ENCODE measurements around the gene CDT1.

DNA sequence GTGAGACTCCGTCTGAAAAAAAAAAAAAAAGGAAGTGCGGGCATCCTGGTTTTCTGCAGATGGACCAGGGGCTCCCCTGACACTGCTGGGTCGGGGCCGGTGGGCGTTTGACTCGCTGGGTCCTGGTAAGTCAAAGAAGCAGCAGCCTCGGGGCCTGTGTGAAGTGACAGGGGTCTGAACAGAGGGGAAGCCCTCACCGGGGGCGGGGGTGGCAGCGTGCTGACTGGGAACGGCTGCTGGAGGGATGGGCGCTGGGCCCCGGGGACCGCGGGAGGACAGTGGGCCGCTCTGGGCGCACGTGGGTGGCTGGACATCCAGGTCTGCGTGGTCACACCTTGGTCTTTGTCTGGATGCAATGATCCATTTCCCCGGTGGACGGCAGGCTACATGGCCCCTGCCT is 45.0 kb downstream of the CDT1 start:
- TF ChIP-seq, protein P1, sequence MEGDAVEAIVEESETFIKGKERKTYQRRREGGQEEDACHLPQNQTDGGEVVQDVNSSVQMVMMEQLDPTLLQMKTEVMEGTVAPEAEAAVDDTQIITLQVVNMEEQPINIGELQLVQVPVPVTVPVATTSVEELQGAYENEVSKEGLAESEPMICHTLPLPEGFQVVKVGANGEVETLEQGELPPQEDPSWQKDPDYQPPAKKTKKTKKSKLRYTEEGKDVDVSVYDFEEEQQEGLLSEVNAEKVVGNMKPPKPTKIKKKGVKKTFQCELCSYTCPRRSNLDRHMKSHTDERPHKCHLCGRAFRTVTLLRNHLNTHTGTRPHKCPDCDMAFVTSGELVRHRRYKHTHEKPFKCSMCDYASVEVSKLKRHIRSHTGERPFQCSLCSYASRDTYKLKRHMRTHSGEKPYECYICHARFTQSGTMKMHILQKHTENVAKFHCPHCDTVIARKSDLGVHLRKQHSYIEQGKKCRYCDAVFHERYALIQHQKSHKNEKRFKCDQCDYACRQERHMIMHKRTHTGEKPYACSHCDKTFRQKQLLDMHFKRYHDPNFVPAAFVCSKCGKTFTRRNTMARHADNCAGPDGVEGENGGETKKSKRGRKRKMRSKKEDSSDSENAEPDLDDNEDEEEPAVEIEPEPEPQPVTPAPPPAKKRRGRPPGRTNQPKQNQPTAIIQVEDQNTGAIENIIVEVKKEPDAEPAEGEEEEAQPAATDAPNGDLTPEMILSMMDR (IDR thresholded peaks at IDR 0.05 in 8 of 11, conservative IDR thresholded peaks at IDR 0.05 in 3 of 11), result no peak
- no peak for TF ChIP-seq POLR2A (IDR thresholded peaks at IDR 0.05)

Data from spleen (tissue), 7 donors.